Stimulated activated naive CD4-positive, alpha-beta T cell treated with Interleukin-2 at 50 U/mL for 16 hours (primary cell): ENCODE measurements around the gene MYO1E.
"Not testable (repeated sequence)": the region's sequence is repeated elsewhere in the genome, so short reads cannot be mapped to it uniquely, and the experiment has no call there.

Source experiments
- DNase-seq: peaks from one replicate; lab custom pipeline; 2025; lab: John Stamatoyannopoulos, UW

The MYO1E gene

GRCh38 chr15:59292442-59293151 is 80.1 kb downstream of the MYO1E start:
- no peak for DNase-seq

- no peak for DNase-seq
Measured at GRCh38 chr15:59291213-59291549, 81.5 kb downstream of the MYO1E start.

GRCh38 chr15:59290295-59291212 is 82.1 kb downstream of the MYO1E start:
- no peak for DNase-seq

GRCh38 chr15:59289574-59289973 is 83.1 kb downstream of the MYO1E start:
- DNase-seq = no peak

GRCh38 chr15:59283717-59284391 is 88.8 kb downstream of the MYO1E start:
- no peak for DNase-seq

- no peak for DNase-seq
Measured at GRCh38 chr15:59282515-59283337, 89.9 kb downstream of the MYO1E start.

- no peak for DNase-seq
Measured at GRCh38 chr15:59281699-59282098, 91.0 kb downstream of the MYO1E start.

GRCh38 chr15:59280855-59281254 is 91.8 kb downstream of the MYO1E start:
- no peak for DNase-seq

GRCh38 chr15:59280292-59280691 is 92.4 kb downstream of the MYO1E start:
- not testable (repeated sequence) for DNase-seq

GRCh38 chr15:59279023-59279422 is 93.6 kb downstream of the MYO1E start:
- no peak for DNase-seq

- DNase-seq = no peak
Measured at GRCh38 chr15:59278120-59278519, 94.6 kb downstream of the MYO1E start.

GRCh38 chr15:59276225-59277178 is 96.2 kb downstream of the MYO1E start:
- no peak for DNase-seq

- DNase-seq = no peak
Measured at GRCh38 chr15:59274126-59274970, 98.3 kb downstream of the MYO1E start.

- DNase-seq = no peak
Measured at GRCh38 chr15:59273234-59273633, 99.4 kb downstream of the MYO1E start.

GRCh38 chr15:59271595-59272201 is 101.0 kb downstream of the MYO1E start:
- no peak for DNase-seq

- no peak for DNase-seq
Measured at GRCh38 chr15:59268852-59269407, 103.7 kb downstream of the MYO1E start.

GRCh38 chr15:59268168-59268851 is 104.4 kb downstream of the MYO1E start:
- DNase-seq = no peak

- DNase-seq = no peak
Measured at GRCh38 chr15:59266028-59266427, 106.6 kb downstream of the MYO1E start.
